Common myeloid progenitor, CD34-positive (primary cell): ENCODE data around the gene COG5.
"Not testable (repeated sequence)": the region's sequence is repeated elsewhere in the genome, so short reads cannot be mapped to it uniquely, and the experiment has no call there.

Experiments
- CTCF ChIA-PET: fragments of 350-600 bp; sonication (Branson Sonifier 250); formaldehyde crosslinking; loops from one replicate; lab custom pipeline; 2021; ENCODE audit warnings: antibody characterized with exemption; lab: Charles Lee
- POLR2A ChIA-PET: fragments of 350-600 bp; sonication (Branson Sonifier 250); formaldehyde crosslinking; loops from one replicate; lab custom pipeline; 2021; ENCODE audit warnings: antibody characterized with exemption; lab: Charles Lee
- DNase-seq, 3 donors: peaks; one replicate each; pipeline versions ENCODE4 v3.0.0 to v3.0.0-alpha.2; 2013
- H3K27ac ChIP-seq, 2 experiments: 1 replicate in 1 of 2; 2 replicates in 1 of 2; pipeline ENCODE4 v1.7.0; 2013; ENCODE audit warnings: inconsistent platforms in 2 of 2, low read length in 2 of 2, mild to moderate bottlenecking in 2 of 2, low read depth in 1 of 2, moderate library complexity in 1 of 2; ENCODE audit not compliant: severe bottlenecking in 2 of 2, insufficient read depth in 1 of 2, poor library complexity in 1 of 2
- H3K27me3 ChIP-seq, 5 experiments: replicated peaks in 2 of 5; 1 replicate in 3 of 5; 2 replicates in 2 of 5; pipeline versions ENCODE4 v1.6.1 to v1.7.0; 2013; ENCODE audit warnings: low read length in 4 of 5, mild to moderate bottlenecking in 2 of 5, moderate library complexity in 2 of 5, inconsistent platforms in 1 of 5; ENCODE audit not compliant: insufficient read depth in 5 of 5, control insufficient read depth in 4 of 5
- H3K36me3 ChIP-seq, 4 experiments: 1 replicate in 2 of 4; 2 replicates in 2 of 4; pipeline versions ENCODE4 v1.6.1 to v1.7.0; 2013; ENCODE audit warnings: low read length in 3 of 4, control low read depth in 1 of 4, mild to moderate bottlenecking in 1 of 4; ENCODE audit not compliant: control insufficient read depth in 4 of 4, insufficient read depth in 4 of 4
- H3K4me1 ChIP-seq, 4 experiments: 1 replicate in 3 of 4; 2 replicates in 1 of 4; pipeline versions ENCODE4 v1.6.1 to v1.7.1; 2013; ENCODE audit warnings: low read length in 3 of 4, mild to moderate bottlenecking in 3 of 4, control low read depth in 1 of 4, inconsistent platforms in 1 of 4, moderate library complexity in 1 of 4; ENCODE audit not compliant: control insufficient read depth in 4 of 4, insufficient read depth in 4 of 4; ENCODE audit errors: control extremely low read depth in 1 of 4
- H3K4me3 ChIP-seq, 7 experiments: 1 replicate in 4 of 7; 2 replicates in 3 of 7; pipeline versions ENCODE4 v1.5.1 to v1.7.0; 2013; ENCODE audit warnings: mild to moderate bottlenecking in 7 of 7, low read length in 6 of 7, moderate library complexity in 6 of 7, inconsistent platforms in 2 of 7, low read depth in 2 of 7, control low read depth in 1 of 7; ENCODE audit not compliant: insufficient read depth in 4 of 7, control insufficient read depth in 1 of 7; ENCODE audit errors: extremely low read depth in 1 of 7
- H3K9me3 ChIP-seq, 5 experiments: 1 replicate in 4 of 5; 2 replicates in 1 of 5; pipeline versions ENCODE4 v1.6.1 to v1.7.1; 2013; ENCODE audit warnings: low read length in 4 of 5, mild to moderate bottlenecking in 2 of 5, inconsistent platforms in 1 of 5, low read depth in 1 of 5, moderate library complexity in 1 of 5; ENCODE audit not compliant: control insufficient read depth in 4 of 5, insufficient read depth in 2 of 5; ENCODE audit errors: control extremely low read depth in 1 of 5
- WGBS: methylation state at CpG from one replicate; pipeline ENCODE4 v1.1.5; 2013; ENCODE audit not compliant: insufficient coverage; 5-methylcytosine and 5-hydroxymethylcytosine counted together

COG5 gene

GRCh38 chr7:107233174-107233573 is 330.5 kb downstream of the COG5 start:
- ChIA-PET CTCF (interaction anchor here (1.3 kb wide), 1 partner anchor 21 kb away, joined by 3 read pairs; no protein-coding TSS in a partner anchor), POLR2A (no interaction called here)
- Histone ChIP-seq H3K36me3 (peaks cover 0 to 4% (median under 1%) of the 10 kb centered on the region in 4 experiments), H3K4me3 (no peak overlapping the region), H3K27ac (no peak overlapping the region), H3K4me1 (no peaks in the 10 kb centered on the region), H3K9me3 (no peaks in the 10 kb centered on the region), H3K27me3 (no peaks in the 10 kb centered on the region)
- no peak for DNase-seq
- WGBS, result 70% methylated on average over 1 of the region's 4 CpGs

- H3K4me3 ChIP-seq, result no peak overlapping the region
- DNase-seq, result no peak
- CTCF ChIA-PET, result interaction anchor here (1.3 kb wide), 1 partner anchor 20 kb away, joined by 3 read pairs; no protein-coding TSS in a partner anchor
- H3K4me1 ChIP-seq, result no peaks in the 10 kb centered on the region
- no peaks in the 10 kb centered on the region for H3K9me3 ChIP-seq
- H3K27me3 ChIP-seq, result no peaks in the 10 kb centered on the region
- no peak overlapping the region for H3K27ac ChIP-seq
- POLR2A ChIA-PET, result no interaction called here
- WGBS, result 74% methylated on average over 3 of the region's 7 CpGs
- peaks cover 0 to 2% (median under 1%) of the 10 kb centered on the region in 4 experiments for H3K36me3 ChIP-seq
Measured at GRCh38 chr7:107232568-107233090, 331.1 kb downstream of the COG5 start.

DNA sequence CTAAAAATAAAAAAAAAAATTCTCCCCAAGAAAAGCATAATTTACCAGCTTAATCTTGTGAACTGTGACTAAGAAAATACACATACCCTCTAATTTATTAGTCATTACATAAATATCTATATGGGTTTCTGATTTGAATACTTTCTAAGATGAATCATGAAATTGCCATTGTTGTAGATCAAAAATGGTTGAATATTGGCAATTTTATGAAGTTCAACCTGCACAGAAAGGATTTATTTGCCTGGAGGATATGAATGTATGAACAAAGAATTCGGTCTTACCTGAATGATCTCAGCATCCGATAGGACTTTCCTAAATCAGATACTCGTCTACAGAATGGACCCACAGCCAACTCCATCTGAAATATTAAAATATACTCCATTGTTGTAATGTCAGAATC is 333.4 kb downstream of the COG5 start:
- peaks cover 0 to 7% (median 2%) of the 10 kb centered on the region in 4 experiments for H3K36me3 ChIP-seq
- H3K27me3 ChIP-seq, result no peaks in the 10 kb centered on the region
- H3K9me3 ChIP-seq, result no peaks in the 10 kb centered on the region
- no peak overlapping the region for H3K27ac ChIP-seq
- POLR2A ChIA-PET, result no interaction called here
- DNase-seq, result no peak
- WGBS, result no CpG with 5 or more reads among the region's 3 CpGs
- no peak overlapping the region for H3K4me3 ChIP-seq
- no peaks in the 10 kb centered on the region for H3K4me1 ChIP-seq
- CTCF ChIA-PET, result no interaction called here

DNA sequence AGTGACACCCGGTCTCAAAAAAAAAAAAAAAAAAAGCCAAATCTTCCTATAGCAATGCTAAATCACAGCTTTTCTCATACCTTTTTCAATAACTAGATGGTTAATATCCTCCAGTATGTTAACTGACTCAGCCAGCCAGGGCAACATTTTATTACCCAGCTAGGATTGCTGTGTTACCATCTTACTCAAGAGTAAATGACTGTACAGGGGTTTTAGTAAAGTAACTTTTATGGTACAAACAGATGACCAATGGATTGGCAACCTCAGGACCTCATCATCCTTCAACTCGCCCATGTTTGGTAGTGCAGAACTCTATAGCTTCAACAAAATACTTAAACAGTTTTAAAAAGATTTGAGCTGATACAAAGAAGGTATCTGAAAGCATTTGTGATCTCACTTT is 335.4 kb downstream of the COG5 start:
- DNase-seq, result no peak
- POLR2A ChIA-PET, result no interaction called here
- CTCF ChIA-PET, result interaction anchor here (0.7 to 0.9 kb wide), 2 partner anchors 8 to 241 kb away, joined by 3 to 5 read pairs; no protein-coding TSS in a partner anchor
- WGBS, result no CpG with 5 or more reads among the region's 2 CpGs
- no peaks in the 10 kb centered on the region for H3K27me3 ChIP-seq
- no peaks in the 10 kb centered on the region for H3K9me3 ChIP-seq
- peaks cover 2 to 9% (median 5%) of the 10 kb centered on the region in 4 experiments for H3K36me3 ChIP-seq
- H3K4me1 ChIP-seq, result no peaks in the 10 kb centered on the region
- no peak overlapping the region for H3K27ac ChIP-seq
- H3K4me3 ChIP-seq, result no peak overlapping the region

GRCh38 chr7:107224374-107225223 is 339.1 kb downstream of the COG5 start:
- no peaks in the 10 kb centered on the region for H3K27me3 ChIP-seq
- H3K4me1 ChIP-seq, result no peaks in the 10 kb centered on the region
- H3K36me3 ChIP-seq, result peaks cover 2 to 12% (median 6%) of the 10 kb centered on the region in 4 experiments
- POLR2A ChIA-PET, result interaction anchor here (0.7 kb wide), 1 partner anchor 35 kb away, joined by 3 read pairs; no protein-coding TSS in a partner anchor
- 100% methylated on average over 4 of the region's 5 CpGs for WGBS
- H3K27ac ChIP-seq, result no peak overlapping the region
- CTCF ChIA-PET, result no interaction called here
- H3K4me3 ChIP-seq, result no peak overlapping the region
- no peaks in the 10 kb centered on the region for H3K9me3 ChIP-seq
- DNase-seq, result no peak

GRCh38 chr7:107220806-107221205 is 342.9 kb downstream of the COG5 start:
- H3K27me3 ChIP-seq, POLR2A ChIA-PET, DNase-seq, H3K9me3 ChIP-seq, H3K27ac ChIP-seq, H3K4me1 ChIP-seq, H3K36me3 ChIP-seq, H3K4me3 ChIP-seq: not testable (repeated sequence)
- CTCF ChIA-PET, result interaction anchor here (0.6 to 1.0 kb wide), 2 partner anchors 9 to 233 kb away, joined by 3 read pairs; no protein-coding TSS in a partner anchor
- 96% methylated on average over 5 of the region's 6 CpGs for WGBS

DNA sequence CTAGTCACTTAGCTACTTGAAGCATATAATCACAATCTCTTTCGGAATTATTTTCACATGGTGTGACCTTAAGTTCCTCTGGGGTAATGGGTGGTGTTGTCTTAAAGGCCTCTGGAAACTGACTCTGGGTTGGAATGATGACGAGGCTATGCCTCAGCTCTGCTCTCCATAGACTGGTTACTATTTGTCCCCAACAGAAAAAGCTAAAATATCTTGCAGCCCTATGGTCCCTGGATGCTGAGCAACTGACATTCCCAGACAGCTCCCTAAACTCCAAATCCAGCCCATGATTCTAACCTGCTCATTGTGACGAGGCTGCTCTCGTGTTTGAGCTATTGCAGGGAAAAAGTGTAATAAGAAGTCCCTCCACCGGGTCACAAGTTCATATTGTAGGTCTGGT is 343.4 kb downstream of the COG5 start:
- DNase-seq, result no peak
- CTCF ChIA-PET, result interaction anchor here (1.0 to 1.1 kb wide), 2 partner anchors 8 to 9 kb away, joined by 3 to 5 read pairs; no protein-coding TSS in a partner anchor
- H3K9me3 ChIP-seq, result no peaks in the 10 kb centered on the region
- H3K4me1 ChIP-seq, result peaks cover 0 to 3% (median 0%) of the 10 kb centered on the region in 4 experiments
- H3K27ac ChIP-seq, result no peak overlapping the region
- H3K4me3 ChIP-seq, result no peak overlapping the region
- no peaks in the 10 kb centered on the region for H3K27me3 ChIP-seq
- POLR2A ChIA-PET, result no interaction called here
- 100% methylated on average over 4 of the region's 5 CpGs for WGBS
- peaks cover under 1 to 7% (median 5%) of the 10 kb centered on the region in 4 experiments for H3K36me3 ChIP-seq
